Activated T-helper 17 cell treated with anti-CD3 and anti-CD28 coated beads, Interleukin-2, amount 50 U/mL, for 72 hours (primary cell): Measurements from ENCODE around the gene AFDN. TPM values are rescaled to one million over a fixed set of nuclear protein-coding genes. Genes with fewer than 3 reads are reported as not detected.

Experiments used
- ATAC-seq: fragments of 150-1000 bp; cut with Tn5 transposase; replicated peaks from 2 replicates; pipeline ENCODE4 v1.10.0; 2021; ENCODE audit warnings: mild to moderate bottlenecking, moderate library complexity
- H3K27ac Mint-ChIP-seq: one replicate; pipeline ENCODE4 v1.8.0; 2022; ENCODE audit warnings: mixed read lengths
- H3K27me3 Mint-ChIP-seq: one replicate; pipeline ENCODE4 v1.8.0; 2022; ENCODE audit warnings: mixed read lengths
- H3K36me3 Mint-ChIP-seq: one replicate; pipeline ENCODE4 v1.8.0; 2022; ENCODE audit warnings: low read depth, mild to moderate bottlenecking, mixed read lengths
- H3K4me1 Mint-ChIP-seq: one replicate; pipeline ENCODE4 v1.8.0; 2022; ENCODE audit warnings: mixed read lengths
- H3K4me3 Mint-ChIP-seq: one replicate; pipeline ENCODE4 v1.8.0; 2022; ENCODE audit warnings: mild to moderate bottlenecking, mixed read lengths
- H3K9me3 Mint-ChIP-seq: one replicate; pipeline ENCODE4 v1.8.0; 2022; ENCODE audit warnings: mixed read lengths
- total RNA-seq, 2 donors: library from RNA; stranded (reverse); gene quantifications; one replicate each; pipeline ENCODE4 v1.2.3, GENCODE V29; 2022

AFDN gene
- total RNA-seq, 2 donors from 2014 or later, result 56.3 to 107 TPM

DNA sequence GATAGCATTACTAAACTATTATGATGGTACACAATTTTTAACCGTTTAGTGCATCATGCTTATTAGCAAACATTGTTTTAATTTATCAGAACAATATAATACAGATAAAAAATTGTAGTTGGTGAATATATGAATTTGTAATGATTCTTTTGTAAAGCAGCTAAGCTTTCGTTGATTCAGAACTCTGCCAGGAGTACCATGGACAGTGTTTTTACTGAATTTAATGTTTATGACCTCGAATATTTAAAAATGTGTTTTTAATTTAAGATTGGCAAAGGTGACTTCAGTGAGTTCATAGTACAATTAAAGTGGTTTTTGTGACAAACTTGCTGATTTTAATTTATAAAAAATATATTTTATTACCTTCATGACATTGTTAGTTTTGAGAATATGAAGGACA, 10.0 kb downstream of the AFDN start:
- ATAC-seq, result no peak
- Mint-ChIP-seq H3K4me1 (peaks cover 6% of the 10 kb centered on the region), H3K9me3 (no peaks in the 10 kb centered on the region), H3K27me3 (no peaks in the 10 kb centered on the region), H3K4me3 (no peak overlapping the region), H3K36me3 (peaks cover 4% of the 10 kb centered on the region), H3K27ac (no peak overlapping the region)

DNA sequence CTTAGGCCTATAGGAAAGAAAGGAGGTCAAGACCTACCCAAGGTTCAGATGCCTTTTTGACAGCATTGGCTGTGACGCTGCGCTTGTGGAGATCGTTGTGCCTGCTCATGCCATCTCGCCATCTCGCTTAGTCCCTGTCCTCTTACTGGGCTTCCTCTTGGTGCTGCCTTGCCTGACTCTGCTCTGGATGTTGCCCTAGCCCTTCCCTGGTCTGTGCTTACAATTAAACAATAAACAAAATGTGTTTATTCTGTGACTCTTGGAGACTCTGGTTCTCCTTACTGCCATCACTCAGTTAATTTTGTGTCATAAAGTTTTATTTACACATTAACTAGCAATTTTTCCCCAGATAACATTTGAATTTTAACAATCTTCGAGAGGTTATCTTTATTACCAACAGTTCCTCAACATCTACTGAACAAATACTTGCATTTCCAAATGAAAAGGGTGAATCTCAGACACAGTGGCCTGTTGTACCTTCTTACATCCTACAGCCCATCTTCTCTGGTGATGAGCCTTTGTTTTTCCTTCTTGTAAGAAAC, 11.6 kb downstream of the AFDN start:
- Mint-ChIP-seq H3K4me3 (no peak overlapping the region), H3K36me3 (peaks cover 4% of the 10 kb centered on the region), H3K27me3 (no peaks in the 10 kb centered on the region), H3K27ac (no peak overlapping the region), H3K9me3 (no peaks in the 10 kb centered on the region), H3K4me1 (no peaks in the 10 kb centered on the region)
- no peak for ATAC-seq

DNA sequence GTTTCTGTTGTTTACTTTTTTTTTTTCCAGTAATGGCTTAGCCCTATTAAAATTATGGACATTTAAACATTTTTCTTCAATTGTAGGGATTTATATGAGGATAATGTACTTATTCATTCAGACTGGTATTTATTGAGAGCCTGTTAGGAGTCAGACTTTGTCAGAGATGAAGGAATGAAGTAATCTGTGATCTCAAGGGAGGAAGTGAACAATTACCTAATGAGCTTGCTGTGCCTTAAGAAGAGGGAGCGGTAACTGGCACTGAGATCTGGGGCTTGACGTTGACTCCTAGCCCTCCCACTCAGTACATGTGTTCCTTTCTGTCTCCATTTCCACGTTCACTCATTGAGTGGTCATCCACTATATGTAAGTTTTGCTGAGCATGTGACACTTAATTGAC, 12.6 kb downstream of the AFDN start:
- Mint-ChIP-seq H3K36me3 (peaks cover 4% of the 10 kb centered on the region), H3K4me3 (no peak overlapping the region), H3K9me3 (no peaks in the 10 kb centered on the region), H3K27me3 (no peaks in the 10 kb centered on the region), H3K27ac (no peak overlapping the region), H3K4me1 (no peaks in the 10 kb centered on the region)
- ATAC-seq, result no peak

DNA sequence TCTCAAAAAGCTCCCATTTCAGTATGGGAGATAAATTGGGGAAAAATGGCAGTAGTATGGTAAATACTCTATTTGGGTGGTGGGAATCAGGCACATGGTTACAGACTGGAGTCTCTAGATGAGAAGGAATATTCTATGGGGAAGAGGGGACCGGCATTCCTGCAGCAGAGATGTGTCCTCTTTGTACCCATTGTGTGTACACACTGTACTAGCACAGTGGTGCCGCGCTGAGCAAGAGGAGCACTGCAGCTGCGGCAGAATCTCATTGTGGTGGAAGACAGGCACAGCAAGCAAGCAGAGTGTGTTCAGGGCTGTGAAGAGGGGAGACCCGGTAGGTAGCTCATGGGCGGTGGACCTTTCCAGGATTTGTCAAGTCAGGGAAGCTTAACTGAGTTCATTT, 13.0 kb downstream of the AFDN start:
- Mint-ChIP-seq H3K27me3 (no peaks in the 10 kb centered on the region), H3K4me1 (no peaks in the 10 kb centered on the region), H3K36me3 (peaks cover 4% of the 10 kb centered on the region), H3K4me3 (no peak overlapping the region), H3K27ac (no peak overlapping the region), H3K9me3 (no peaks in the 10 kb centered on the region)
- no peak for ATAC-seq

DNA sequence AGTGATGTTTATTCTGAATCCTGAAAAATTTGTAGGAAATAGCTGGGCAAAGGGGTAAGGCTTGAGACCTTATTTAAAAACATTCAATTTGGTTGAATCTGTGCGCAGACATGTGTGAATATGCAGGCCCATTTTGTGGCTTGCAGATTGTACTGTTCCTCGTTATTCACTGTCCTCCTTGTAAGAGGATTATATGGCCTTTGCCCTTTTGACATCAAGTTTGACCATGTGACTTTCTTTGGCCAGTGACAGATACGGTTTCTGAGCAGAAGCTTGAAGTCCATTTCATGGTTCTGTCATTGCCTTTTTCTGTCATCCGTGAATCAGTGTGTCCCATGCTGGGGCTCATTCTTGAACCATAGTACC, 13.4 kb downstream of the AFDN start:
- H3K27me3 Mint-ChIP-seq, result no peaks in the 10 kb centered on the region
- no peaks in the 10 kb centered on the region for H3K4me1 Mint-ChIP-seq
- H3K4me3 Mint-ChIP-seq, result no peak overlapping the region
- no peaks in the 10 kb centered on the region for H3K9me3 Mint-ChIP-seq
- peak; percentile 16 for ATAC-seq
- peaks cover under 1% of the 10 kb centered on the region for H3K36me3 Mint-ChIP-seq
- H3K27ac Mint-ChIP-seq, result no peak overlapping the region

DNA sequence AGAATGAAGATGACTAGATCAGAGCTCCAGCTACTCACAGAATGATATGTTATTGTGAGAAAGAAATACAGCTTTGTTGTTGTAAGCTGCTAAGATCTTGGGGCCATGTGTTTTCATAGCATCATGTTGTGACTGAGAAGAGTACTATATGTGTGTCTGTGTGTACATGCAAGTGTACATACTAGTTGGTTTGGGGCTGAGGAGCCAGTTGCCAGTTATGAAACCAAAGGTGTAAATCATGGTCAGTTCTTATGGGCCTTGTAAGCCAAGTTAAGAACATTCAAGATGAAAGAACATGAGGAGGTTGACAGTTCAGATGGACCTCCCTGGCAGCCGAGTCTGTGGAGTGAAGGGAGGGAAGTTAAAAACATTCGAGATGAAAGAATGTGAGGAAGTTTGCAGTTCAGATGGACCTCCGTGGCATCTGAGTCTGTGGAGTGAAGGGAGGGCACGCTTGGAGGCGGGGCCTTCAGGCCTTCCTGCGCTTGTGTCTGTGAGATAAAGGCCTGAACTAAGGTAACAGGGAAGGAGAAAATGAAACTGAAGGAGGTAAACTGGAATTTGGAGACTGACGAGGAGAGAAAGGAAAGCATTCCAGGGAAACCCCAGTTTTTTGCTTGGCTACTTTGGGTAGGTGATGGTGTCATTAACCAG, 13.9 kb downstream of the AFDN start:
- no peak for ATAC-seq
- no peaks in the 10 kb centered on the region for H3K4me1 Mint-ChIP-seq
- no peaks in the 10 kb centered on the region for H3K9me3 Mint-ChIP-seq
- H3K27me3 Mint-ChIP-seq, result no peaks in the 10 kb centered on the region
- no peaks in the 10 kb centered on the region for H3K36me3 Mint-ChIP-seq
- H3K4me3 Mint-ChIP-seq, result no peak overlapping the region
- H3K27ac Mint-ChIP-seq, result no peak overlapping the region

DNA sequence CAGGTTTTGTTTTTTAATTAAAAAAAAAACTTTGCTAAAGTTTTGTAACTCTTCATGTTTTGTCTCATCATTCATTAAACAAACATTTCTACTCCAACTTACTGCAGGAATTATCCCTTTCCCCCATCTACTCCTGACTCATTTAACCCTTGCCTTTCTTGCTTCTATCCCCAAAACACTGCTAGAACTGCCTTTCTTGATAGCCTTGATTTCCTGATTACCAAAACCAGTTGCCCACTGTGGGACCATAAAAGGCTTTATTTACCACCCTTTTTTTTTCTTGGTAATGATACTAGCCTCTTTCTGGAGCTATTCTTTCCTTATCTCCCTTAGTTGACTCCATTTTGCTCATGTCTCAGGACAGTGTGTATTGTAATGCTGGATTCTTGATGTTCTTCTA, 15.3 kb downstream of the AFDN start:
- no peaks in the 10 kb centered on the region for H3K9me3 Mint-ChIP-seq
- no peaks in the 10 kb centered on the region for H3K36me3 Mint-ChIP-seq
- ATAC-seq, result no peak
- no peaks in the 10 kb centered on the region for H3K27me3 Mint-ChIP-seq
- H3K4me3 Mint-ChIP-seq, result no peak overlapping the region
- peaks cover under 1% of the 10 kb centered on the region for H3K4me1 Mint-ChIP-seq
- H3K27ac Mint-ChIP-seq, result no peak overlapping the region

DNA sequence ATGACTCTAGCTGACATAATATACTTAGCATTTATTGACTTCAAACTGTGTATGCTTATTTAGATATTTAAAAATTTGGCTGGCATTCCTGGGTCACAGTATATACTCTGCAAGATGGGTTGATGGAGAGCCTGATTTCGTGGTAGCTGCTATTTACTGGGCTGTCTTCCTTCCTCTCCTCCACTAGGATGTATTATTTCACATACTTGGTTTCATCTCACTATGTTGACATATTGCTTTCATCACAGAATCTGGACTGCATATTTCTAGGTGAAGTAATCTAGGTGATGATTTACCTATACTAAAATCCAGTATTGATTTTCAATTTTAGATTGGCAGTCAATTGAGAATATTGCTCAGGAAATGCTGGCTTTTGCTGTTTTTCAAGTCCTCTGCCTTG, 15.7 kb downstream of the AFDN start:
- no peaks in the 10 kb centered on the region for H3K27me3 Mint-ChIP-seq
- H3K36me3 Mint-ChIP-seq, result no peaks in the 10 kb centered on the region
- no peak overlapping the region for H3K4me3 Mint-ChIP-seq
- no peak overlapping the region for H3K27ac Mint-ChIP-seq
- H3K4me1 Mint-ChIP-seq, result peaks cover 4% of the 10 kb centered on the region
- H3K9me3 Mint-ChIP-seq, result no peaks in the 10 kb centered on the region
- no peak for ATAC-seq

DNA sequence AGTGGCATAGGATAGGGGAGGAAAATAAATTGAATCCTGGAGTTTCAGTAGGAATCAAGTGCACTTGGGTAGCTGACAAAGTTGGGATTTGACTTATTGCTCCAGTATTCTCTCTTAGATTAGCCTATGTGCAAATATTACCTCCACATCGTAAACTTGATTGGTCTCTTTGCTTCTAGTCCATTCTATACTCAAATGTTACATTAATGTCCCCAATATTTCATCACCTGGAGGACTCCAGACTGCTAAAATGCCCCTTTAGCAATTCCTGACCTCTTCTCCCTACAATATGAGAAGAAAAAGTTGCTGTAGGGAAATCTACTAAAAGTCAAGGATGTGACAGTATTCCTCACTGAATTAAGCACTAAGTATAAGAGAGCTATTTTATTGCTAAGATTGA, 16.3 kb downstream of the AFDN start:
- ATAC-seq, result no peak
- no peaks in the 10 kb centered on the region for H3K9me3 Mint-ChIP-seq
- no peaks in the 10 kb centered on the region for H3K36me3 Mint-ChIP-seq
- no peaks in the 10 kb centered on the region for H3K27me3 Mint-ChIP-seq
- no peak overlapping the region for H3K27ac Mint-ChIP-seq
- H3K4me3 Mint-ChIP-seq, result no peak overlapping the region
- peaks cover 9% of the 10 kb centered on the region for H3K4me1 Mint-ChIP-seq

DNA sequence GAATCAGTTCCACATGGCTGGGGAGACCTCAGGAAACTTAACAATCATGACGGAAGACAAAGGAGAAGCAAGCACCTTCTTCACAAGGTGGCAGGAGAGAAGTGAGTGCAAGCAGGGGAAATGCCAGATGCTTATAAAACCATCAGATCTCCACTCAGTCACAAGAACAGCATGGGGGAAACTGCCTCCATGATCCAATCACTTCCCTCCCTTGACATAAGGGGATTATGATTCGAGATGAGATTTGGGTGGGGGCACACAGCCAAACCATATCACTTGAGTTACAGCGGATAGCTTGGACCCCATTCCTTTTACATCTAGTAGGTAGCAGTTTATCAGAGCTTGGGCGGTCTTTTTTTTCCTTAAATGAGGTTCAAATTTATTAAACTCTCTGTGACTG, 19.1 kb downstream of the AFDN start:
- H3K4me1 Mint-ChIP-seq, result peaks cover 26% of the 10 kb centered on the region
- H3K27me3 Mint-ChIP-seq, result no peaks in the 10 kb centered on the region
- no peak overlapping the region for H3K27ac Mint-ChIP-seq
- ATAC-seq, result no peak
- H3K4me3 Mint-ChIP-seq, result no peak overlapping the region
- H3K9me3 Mint-ChIP-seq, result no peaks in the 10 kb centered on the region
- H3K36me3 Mint-ChIP-seq, result no peaks in the 10 kb centered on the region

DNA sequence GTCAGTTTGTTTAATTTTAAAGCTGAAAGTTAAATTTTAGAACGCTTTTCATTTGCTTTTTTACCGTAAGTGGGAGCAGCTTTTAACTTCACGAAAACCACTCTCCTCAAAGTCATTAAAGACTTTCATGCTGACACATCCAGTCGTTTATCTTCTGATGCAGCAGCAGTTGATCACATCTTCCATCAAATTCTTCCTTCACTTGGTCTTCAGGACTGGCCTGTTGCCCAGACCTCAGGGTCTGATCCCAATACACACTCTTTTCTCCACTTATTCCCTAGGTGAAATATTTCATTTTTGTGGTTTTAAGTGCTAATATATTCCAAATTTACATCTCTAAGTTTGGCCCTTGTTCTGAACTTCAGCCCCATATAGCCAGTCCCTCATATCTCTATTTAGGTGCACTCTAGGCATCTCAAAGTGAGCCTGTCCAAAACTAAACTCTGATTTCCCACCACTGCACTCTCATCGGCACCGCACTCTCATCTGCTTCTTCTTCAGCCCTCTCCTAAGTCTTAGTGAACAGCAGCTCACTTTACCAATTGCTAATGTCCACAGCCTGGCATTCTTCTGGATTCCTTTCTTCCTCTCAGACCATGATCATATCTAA, 20.4 kb downstream of the AFDN start:
- H3K4me1 Mint-ChIP-seq, result peaks cover 34% of the 10 kb centered on the region
- no peak overlapping the region for H3K27ac Mint-ChIP-seq
- H3K36me3 Mint-ChIP-seq, result no peaks in the 10 kb centered on the region
- H3K9me3 Mint-ChIP-seq, result no peaks in the 10 kb centered on the region
- ATAC-seq, result no peak
- H3K4me3 Mint-ChIP-seq, result peak overlapping the region; percentile 1
- H3K27me3 Mint-ChIP-seq, result no peaks in the 10 kb centered on the region

DNA sequence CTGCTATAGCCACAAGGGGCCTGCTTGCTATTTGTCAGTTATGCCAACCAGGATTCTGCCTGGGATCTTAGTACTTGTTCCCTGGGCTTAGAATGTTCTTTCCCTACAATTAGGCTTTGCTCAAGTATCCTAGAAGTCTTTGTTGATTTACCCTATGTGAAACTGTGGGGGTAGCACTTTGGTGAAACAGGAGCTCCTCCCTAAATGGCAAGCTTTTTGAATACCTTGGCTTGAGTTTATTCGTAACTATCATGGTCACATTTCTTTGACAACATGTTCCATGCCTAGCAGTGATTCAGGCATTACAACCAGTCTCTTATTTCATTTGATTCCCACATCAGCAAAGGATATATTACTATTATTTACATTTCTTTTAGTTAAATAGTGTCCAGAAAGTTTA, 21.2 kb downstream of the AFDN start:
- Mint-ChIP-seq H3K27me3 (no peaks in the 10 kb centered on the region), H3K36me3 (no peaks in the 10 kb centered on the region), H3K27ac (no peak overlapping the region), H3K4me3 (peak overlapping the region; percentile 1), H3K9me3 (no peaks in the 10 kb centered on the region), H3K4me1 (peaks cover 41% of the 10 kb centered on the region)
- no peak for ATAC-seq

DNA sequence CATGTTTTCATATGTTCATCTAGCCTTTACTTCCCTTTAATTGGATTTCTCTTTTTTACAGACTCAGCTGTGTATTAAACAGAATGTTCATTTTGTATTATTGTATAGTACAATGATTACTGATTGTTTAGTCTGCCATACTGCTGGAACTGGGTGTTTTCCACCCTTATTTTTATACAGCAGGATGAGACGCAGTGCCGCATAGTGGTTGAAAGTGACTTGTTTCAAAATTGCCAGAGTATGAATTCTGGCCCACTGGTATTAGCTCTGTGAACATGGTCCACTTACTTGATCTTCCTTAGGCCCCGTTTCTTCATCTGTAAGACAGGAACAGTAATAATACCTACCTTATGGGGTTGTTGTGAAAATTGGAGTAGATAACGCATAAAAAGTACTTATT, 22.1 kb downstream of the AFDN start:
- H3K9me3 Mint-ChIP-seq, result no peaks in the 10 kb centered on the region
- H3K4me3 Mint-ChIP-seq, result peak overlapping the region; percentile 71
- no peaks in the 10 kb centered on the region for H3K27me3 Mint-ChIP-seq
- H3K27ac Mint-ChIP-seq, result peak overlapping the region; percentile 74
- H3K4me1 Mint-ChIP-seq, result peaks cover 43% of the 10 kb centered on the region
- ATAC-seq, result no peak
- H3K36me3 Mint-ChIP-seq, result no peaks in the 10 kb centered on the region

DNA sequence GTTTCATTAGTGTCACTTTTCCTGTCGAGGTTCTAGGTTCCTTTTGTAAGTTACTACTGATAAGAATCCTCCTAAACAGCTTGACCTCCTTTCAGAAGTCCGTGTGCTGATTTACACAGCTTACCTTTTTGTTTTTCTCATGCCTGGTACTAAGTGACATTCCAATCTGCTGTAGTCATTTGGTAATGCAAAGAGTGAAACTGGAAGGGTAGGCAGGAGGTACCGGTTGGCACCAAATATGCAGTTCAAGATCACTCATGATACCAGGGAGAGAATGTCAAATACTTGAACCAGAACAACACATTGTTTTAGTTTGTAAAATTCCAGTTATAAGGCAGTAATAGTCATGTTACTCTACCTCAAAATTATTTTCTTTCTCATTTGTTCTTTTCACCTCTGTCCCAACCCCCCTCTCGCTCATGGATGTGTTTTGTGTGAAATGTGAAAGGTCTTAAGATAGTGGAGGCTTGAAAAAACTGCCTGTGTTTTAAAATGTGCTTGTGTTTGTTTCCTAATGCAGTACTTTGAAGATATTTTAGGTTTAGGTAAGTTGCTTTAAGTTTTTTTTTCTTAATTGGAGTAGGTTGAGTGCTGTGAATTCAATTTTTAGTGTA, 23.2 kb downstream of the AFDN start:
- H3K4me1 Mint-ChIP-seq, result peaks cover 43% of the 10 kb centered on the region
- no peaks in the 10 kb centered on the region for H3K9me3 Mint-ChIP-seq
- no peaks in the 10 kb centered on the region for H3K27me3 Mint-ChIP-seq
- H3K36me3 Mint-ChIP-seq, result no peaks in the 10 kb centered on the region
- peak overlapping the region; percentile 71 for H3K4me3 Mint-ChIP-seq
- peak; percentile 90 for ATAC-seq
- H3K27ac Mint-ChIP-seq, result peak overlapping the region; percentile 74

DNA sequence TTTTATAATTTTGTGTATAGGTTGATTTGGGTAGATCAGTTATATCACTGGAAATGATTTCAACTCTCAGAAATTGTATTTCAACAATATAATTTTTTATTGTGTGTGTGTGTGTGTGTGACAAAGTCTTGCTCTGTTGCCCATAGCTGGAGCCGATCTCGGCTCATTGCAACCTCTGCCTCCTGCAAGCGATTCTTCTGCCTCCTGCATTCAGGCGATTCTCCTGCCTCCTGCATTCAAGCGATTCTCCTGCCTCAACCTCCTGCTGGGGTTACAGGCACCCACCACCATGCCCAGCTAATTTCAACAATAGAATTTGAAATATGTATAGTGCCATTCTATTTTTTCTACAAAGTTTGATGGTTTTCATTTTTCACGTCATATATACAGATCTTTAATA, 24.1 kb downstream of the AFDN start:
- Mint-ChIP-seq H3K27me3 (no peaks in the 10 kb centered on the region), H3K4me3 (peak overlapping the region; percentile 71), H3K27ac (no peak overlapping the region), H3K9me3 (no peaks in the 10 kb centered on the region), H3K4me1 (peaks cover 43% of the 10 kb centered on the region), H3K36me3 (no peaks in the 10 kb centered on the region)
- ATAC-seq, result no peak
